ENCODE measurements around the gene VRK3.

Gene VRK3

DNA sequence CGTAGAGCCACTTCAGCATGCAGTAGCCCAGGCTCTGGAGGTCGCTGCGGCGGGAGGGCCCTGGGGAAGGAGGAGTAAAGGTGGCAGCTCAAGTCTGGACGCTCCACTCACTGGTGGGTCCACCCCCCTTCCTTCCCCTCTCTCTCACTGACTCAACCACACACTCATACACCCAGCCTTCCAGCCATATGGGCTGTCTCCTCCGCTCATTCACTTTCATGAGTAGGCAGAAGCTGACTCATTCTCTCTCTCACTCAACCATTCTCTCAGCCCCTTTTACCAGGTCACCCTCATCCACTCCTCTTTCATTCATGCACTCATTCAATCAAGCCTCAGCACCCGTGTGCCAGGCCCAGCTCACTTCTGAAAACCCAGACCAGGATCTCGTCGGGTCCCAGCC lies 36.7 kb downstream of the VRK3 start:
- FAIRE-seq (no peak), DNase-seq (ENCODE audit: insufficient read length, low spot score) (no peak)
- TF ChIP-seq, protein P1, sequence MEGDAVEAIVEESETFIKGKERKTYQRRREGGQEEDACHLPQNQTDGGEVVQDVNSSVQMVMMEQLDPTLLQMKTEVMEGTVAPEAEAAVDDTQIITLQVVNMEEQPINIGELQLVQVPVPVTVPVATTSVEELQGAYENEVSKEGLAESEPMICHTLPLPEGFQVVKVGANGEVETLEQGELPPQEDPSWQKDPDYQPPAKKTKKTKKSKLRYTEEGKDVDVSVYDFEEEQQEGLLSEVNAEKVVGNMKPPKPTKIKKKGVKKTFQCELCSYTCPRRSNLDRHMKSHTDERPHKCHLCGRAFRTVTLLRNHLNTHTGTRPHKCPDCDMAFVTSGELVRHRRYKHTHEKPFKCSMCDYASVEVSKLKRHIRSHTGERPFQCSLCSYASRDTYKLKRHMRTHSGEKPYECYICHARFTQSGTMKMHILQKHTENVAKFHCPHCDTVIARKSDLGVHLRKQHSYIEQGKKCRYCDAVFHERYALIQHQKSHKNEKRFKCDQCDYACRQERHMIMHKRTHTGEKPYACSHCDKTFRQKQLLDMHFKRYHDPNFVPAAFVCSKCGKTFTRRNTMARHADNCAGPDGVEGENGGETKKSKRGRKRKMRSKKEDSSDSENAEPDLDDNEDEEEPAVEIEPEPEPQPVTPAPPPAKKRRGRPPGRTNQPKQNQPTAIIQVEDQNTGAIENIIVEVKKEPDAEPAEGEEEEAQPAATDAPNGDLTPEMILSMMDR (IDR thresholded peaks at IDR 0.05; ENCODE audit: insufficient read depth, missing control alignments): no peak

DNA sequence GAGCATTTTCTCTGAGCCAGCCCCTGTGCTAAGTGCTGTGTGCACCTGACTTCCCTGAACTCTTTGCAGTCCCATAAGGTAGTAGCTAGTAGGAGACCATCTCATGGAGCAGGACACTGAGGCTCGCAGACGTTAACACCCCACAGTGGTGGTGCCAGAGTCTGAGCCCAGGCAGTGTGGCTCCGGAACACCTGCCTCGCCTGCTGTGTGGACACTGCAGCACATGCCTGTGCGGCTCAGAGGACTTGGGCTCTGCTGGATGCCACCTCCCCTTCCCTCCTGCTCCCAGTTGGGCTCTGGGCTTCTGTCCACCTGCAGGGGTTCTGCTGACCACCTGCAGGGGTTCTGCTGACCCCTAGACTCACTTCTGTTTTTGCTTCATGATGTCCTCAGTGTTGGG lies 37.2 kb downstream of the VRK3 start:
- no peak for FAIRE-seq
- TF ChIP-seq, protein P1 (IDR thresholded peaks at IDR 0.05; ENCODE audit: insufficient read depth, missing control alignments): no peak
- DNase-seq (ENCODE audit: insufficient read length, low spot score): no peak

DNA sequence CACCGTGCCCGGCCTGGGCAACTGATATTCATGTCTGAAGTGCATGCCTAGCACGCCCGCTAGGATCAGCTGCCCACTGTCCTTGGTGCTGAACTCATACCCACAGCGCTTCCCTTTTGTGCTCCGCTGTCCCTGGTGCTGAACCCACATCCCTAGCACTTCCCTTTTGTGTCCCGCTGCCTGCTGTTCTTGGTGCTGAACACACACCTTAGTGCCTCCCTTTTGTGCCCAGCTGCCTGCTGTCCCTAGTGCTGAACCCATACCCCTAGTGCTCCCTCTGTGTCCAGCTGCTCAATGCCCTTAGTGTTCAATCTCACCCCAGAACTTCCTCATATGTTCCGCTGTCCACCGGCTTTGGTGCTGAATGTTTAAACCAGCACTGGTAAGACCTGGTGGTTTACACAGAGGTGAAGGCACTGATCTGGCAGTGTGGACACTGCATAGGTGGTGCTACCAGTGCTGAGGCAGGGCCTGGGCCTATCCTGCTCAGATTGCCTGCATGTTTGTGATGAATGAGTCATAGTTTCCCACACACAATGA lies 37.9 kb downstream of the VRK3 start:
- no peak for FAIRE-seq
- TF ChIP-seq, protein P1 (IDR thresholded peaks at IDR 0.05; ENCODE audit: insufficient read depth, missing control alignments): no peak

DNA sequence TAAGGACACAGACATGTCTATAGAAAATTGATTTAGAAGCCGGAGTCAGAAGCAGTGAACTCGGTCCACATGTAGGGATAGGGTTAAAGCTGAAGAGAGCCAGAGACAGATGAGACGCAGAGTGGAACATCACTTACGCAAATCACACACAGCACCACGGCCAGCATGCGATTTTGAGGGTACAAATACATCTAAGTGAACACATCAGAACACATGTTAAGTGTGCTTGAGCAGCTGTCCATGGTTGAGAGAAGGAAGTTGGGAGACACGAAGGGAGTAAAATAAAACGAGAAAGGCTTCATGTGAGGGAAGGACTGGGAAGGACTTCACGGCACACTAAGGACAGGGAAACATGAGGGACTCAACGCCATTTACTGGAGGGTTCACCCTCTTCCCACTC lies 38.8 kb downstream of the VRK3 start:
- TF ChIP-seq, protein P1 (IDR thresholded peaks at IDR 0.05; ENCODE audit: insufficient read depth, missing control alignments): no peak
- DNase-seq (ENCODE audit: insufficient read length, low spot score): no peak
- no peak for FAIRE-seq

More for the DNA sequence above, 37.9 kb downstream of the VRK3 start:
- no peak for DNase-seq (ENCODE audit: insufficient read length, low spot score)

DNA sequence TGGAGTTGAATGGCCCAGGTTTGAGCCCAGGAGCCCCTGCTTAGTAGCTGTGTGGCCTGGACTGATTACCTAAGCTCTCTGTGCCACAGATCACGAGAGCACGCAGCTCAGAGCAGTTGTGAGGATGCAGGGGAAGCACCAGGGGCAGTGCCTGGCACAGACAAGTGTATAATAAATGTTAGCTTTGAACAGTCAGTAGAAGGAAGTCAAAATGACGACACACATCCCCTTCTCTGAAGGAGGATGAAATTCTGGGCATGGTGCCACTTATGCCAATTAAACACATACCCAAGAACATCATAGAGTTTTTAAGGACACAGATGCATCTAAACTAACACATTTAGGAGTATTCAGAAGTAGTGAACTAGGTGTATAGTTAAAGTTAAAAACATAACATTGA lies 39.3 kb downstream of the VRK3 start:
- TF ChIP-seq, protein P1 (IDR thresholded peaks at IDR 0.05; ENCODE audit: insufficient read depth, missing control alignments): no peak
- no peak for DNase-seq (ENCODE audit: insufficient read length, low spot score)
- FAIRE-seq: no peak

DNA sequence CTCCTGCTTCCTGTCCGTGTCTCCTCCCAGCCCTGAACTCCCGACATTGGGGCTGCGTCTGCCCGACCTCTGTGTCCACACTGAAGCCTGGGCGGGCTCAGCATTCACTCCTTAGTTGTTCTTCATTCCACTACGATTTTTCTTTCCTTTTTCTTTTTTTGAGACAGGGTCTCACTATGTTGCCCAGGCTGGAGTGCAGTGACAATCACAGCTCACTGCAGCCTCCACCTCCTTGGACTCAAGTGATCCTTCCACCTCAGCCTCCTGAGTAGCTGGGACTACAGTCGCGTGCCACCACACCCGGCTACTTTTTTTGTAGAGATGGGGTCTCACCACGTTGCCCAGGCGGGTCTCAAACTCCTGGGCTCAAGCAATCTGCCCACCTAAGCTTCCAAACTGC lies 40.7 kb downstream of the VRK3 start:
- FAIRE-seq: no peak
- TF ChIP-seq, protein P1 (IDR thresholded peaks at IDR 0.05; ENCODE audit: insufficient read depth, missing control alignments): no peak
- no peak for DNase-seq (ENCODE audit: insufficient read length, low spot score)

DNA sequence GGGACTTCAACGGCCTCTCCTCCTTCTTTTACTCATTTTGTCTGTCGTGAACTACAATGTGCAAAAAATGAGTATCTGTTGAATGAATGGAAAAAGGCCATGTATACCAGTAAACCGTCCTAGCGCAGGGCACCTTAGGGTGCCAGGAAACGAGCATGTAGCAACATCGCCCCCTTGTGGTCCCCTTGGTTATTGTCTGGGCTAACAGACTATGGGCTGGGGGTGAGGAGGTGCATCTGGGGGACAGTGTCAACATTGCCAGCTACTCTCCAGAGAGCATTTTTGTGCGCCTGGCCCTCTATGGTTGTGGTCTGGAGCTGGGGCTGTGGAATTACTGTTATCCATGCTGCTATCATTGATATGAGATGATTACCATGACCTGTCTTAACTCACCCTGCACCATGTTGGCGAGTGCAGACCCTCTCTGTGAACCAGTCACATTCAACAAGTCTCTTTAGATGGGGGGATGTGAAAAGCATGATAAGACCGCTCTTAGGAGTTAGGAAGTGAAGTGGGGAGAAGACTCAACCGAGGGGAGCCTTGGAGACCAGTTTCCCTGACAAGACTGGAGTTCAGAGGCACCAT lies 41.4 kb downstream of the VRK3 start:
- TF ChIP-seq, protein P1 (IDR thresholded peaks at IDR 0.05; ENCODE audit: insufficient read depth, missing control alignments): peak; percentile 76
- no peak for FAIRE-seq
- DNase-seq (ENCODE audit: insufficient read length, low spot score): peak; percentile 50
